Esophagus squamous epithelium (tissue), 4 donors: ENCODE data around the gene GALNT10.

Source experiments
- POLR2A ChIP-seq, 4 donors: fragments of 450-650 bp; IDR thresholded peaks; one replicate each; pipeline ENCODE4 v1.6.1; 2017; ENCODE audit warnings: antibody characterized with exemption in 4 of 4, mild to moderate bottlenecking in 4 of 4, moderate library complexity in 3 of 4
- TF ChIP-seq, protein P1 (sequence below), 6 experiments: fragments of 450-650 bp in 4 of 6; fragments of 200-600 bp in 2 of 6; sonication (generic) in 2 of 6; IDR thresholded peaks; one replicate each; pipeline ENCODE4 v1.5.1; 2016 to 2019; ENCODE audit warnings: antibody characterized with exemption in 6 of 6, mild to moderate bottlenecking in 4 of 6, moderate library complexity in 4 of 6

DNA sequence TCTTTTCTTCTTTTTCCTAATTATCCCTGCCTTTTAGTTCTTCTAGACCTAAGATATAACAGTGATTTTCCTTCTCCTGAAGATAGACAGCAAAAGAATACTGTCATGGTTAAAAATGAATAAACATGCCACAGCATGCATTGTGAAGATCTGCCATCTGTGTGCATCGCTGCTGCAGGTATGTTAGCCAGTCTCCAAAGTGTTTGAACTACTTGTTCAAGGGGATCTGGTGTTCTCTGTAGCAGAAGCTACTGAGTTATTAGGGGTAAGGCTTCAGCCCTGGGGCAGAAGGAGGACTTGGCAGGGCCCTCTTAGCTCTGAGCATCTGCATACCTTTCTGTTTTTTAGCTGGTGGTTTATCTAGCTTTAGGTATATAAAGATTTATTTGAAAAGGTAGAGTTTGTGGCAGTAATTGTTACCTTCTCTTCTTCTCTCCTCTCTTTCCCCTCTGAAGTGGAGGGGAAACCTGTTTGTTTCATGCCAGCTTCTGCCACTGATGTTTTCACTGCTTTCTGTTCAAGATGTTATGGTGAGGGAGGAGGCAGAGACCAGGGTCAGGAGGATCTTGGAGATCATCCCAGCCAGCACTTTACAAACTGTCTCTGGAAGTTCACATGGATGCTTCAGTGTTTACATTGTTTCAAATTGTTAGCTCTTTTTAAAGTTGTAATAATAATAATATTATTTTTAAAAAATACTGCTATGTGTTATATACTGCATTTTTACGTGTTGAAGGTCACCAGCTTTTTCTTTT, 25.2 kb downstream of the GALNT10 start:
- TF ChIP-seq, protein P1, sequence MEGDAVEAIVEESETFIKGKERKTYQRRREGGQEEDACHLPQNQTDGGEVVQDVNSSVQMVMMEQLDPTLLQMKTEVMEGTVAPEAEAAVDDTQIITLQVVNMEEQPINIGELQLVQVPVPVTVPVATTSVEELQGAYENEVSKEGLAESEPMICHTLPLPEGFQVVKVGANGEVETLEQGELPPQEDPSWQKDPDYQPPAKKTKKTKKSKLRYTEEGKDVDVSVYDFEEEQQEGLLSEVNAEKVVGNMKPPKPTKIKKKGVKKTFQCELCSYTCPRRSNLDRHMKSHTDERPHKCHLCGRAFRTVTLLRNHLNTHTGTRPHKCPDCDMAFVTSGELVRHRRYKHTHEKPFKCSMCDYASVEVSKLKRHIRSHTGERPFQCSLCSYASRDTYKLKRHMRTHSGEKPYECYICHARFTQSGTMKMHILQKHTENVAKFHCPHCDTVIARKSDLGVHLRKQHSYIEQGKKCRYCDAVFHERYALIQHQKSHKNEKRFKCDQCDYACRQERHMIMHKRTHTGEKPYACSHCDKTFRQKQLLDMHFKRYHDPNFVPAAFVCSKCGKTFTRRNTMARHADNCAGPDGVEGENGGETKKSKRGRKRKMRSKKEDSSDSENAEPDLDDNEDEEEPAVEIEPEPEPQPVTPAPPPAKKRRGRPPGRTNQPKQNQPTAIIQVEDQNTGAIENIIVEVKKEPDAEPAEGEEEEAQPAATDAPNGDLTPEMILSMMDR (IDR thresholded peaks at IDR 0.05): no peak
- TF ChIP-seq POLR2A (IDR thresholded peaks at IDR 0.05): no peak
